ENCODE data around the gene CNOT2. TPM values are rescaled to one million over a fixed set of nuclear protein-coding genes. Genes with fewer than 3 reads are reported as not detected.

Gene CNOT2
- total and polyA plus RNA-seq, 4 donors: 17.5 to 93.4 (median 49.0) TPM

GRCh38 chr12:70194076-70194475 is 49.2 kb upstream of the CNOT2 start:
- H3K9ac ChIP-seq (ENCODE audit: low read depth in 1 of 2, low read length in 2 of 2): no peak overlapping the region
- no peaks in the 10 kb centered on the region for H3K4me1 ChIP-seq (ENCODE audit: control insufficient read depth in 4 of 4, insufficient read depth in 4 of 4, low read length in 3 of 4)
- no peaks in the 10 kb centered on the region for H3K36me3 ChIP-seq (ENCODE audit: control insufficient read depth in 4 of 4, insufficient read depth in 3 of 4, low read depth in 1 of 4, low read length in 3 of 4)
- TF ChIP-seq EGR1 (IDR thresholded peaks at IDR 0.05; ENCODE audit: low read depth in 2 of 2) (no peak), RXRA (IDR thresholded peaks at IDR 0.05) (no peak), FOXA2 (IDR thresholded peaks at IDR 0.05) (no peak), HNF4A (conservative IDR thresholded peaks at IDR 0.05) (no peak), JUND (IDR thresholded peaks at IDR 0.05) (no peak), HNF4G (IDR thresholded peaks at IDR 0.05) (no peak), NR2F2 (IDR thresholded peaks at IDR 0.05) (no peak), YY1 (IDR thresholded peaks at IDR 0.05) (no peak)
- TF ChIP-seq, protein P1, sequence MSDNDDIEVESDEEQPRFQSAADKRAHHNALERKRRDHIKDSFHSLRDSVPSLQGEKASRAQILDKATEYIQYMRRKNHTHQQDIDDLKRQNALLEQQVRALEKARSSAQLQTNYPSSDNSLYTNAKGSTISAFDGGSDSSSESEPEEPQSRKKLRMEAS (IDR thresholded peaks at IDR 0.05): no peak
- H3K27me3 ChIP-seq (ENCODE audit: control insufficient read depth in 4 of 4, insufficient read depth in 4 of 4, low read length in 3 of 4): no peaks in the 10 kb centered on the region
- no peak overlapping the region for H3K27ac ChIP-seq (ENCODE audit: low read depth in 1 of 2, low read length in 2 of 2)
- H3K4me3 ChIP-seq (ENCODE audit: low read depth in 1 of 3, low read length in 3 of 3): no peak overlapping the region
- no peak for DNase-seq (ENCODE audit: low spot score)
- H3K9me3 ChIP-seq (ENCODE audit: control insufficient read depth in 4 of 4, low read length in 3 of 4): no peaks in the 10 kb centered on the region

DNA sequence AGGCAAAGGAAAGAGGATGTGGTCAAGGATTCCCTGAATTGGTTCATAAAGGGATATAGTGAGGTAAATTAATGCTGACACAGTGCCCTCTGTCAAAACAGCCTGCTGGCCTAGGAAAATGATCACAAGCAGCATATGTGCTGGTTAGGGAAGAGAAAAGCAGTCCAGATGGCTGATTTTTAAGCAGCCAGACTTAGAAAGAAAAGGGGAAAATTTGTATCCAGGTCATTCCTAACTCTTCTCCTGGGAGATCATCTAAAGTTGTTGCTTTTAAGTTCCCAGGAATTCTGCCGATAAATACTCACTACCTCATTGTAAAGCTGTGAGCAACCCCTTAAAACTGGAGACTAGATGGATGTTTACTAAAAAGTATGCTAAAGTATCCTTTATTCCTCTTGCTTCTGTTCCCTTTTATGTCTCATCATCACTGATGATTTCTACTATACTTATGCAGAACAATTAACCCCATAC is 46.4 kb upstream of the CNOT2 start:
- H3K4me1 ChIP-seq (ENCODE audit: control insufficient read depth in 4 of 4, insufficient read depth in 4 of 4, low read length in 3 of 4): no peaks in the 10 kb centered on the region
- no peak overlapping the region for H3K9ac ChIP-seq (ENCODE audit: low read depth in 1 of 2, low read length in 2 of 2)
- no peaks in the 10 kb centered on the region for H3K36me3 ChIP-seq (ENCODE audit: control insufficient read depth in 4 of 4, insufficient read depth in 3 of 4, low read depth in 1 of 4, low read length in 3 of 4)
- TF ChIP-seq HNF4G (IDR thresholded peaks at IDR 0.05): no peak
- TF ChIP-seq FOXA2 (IDR thresholded peaks at IDR 0.05): no peak
- TF ChIP-seq, protein P2, sequence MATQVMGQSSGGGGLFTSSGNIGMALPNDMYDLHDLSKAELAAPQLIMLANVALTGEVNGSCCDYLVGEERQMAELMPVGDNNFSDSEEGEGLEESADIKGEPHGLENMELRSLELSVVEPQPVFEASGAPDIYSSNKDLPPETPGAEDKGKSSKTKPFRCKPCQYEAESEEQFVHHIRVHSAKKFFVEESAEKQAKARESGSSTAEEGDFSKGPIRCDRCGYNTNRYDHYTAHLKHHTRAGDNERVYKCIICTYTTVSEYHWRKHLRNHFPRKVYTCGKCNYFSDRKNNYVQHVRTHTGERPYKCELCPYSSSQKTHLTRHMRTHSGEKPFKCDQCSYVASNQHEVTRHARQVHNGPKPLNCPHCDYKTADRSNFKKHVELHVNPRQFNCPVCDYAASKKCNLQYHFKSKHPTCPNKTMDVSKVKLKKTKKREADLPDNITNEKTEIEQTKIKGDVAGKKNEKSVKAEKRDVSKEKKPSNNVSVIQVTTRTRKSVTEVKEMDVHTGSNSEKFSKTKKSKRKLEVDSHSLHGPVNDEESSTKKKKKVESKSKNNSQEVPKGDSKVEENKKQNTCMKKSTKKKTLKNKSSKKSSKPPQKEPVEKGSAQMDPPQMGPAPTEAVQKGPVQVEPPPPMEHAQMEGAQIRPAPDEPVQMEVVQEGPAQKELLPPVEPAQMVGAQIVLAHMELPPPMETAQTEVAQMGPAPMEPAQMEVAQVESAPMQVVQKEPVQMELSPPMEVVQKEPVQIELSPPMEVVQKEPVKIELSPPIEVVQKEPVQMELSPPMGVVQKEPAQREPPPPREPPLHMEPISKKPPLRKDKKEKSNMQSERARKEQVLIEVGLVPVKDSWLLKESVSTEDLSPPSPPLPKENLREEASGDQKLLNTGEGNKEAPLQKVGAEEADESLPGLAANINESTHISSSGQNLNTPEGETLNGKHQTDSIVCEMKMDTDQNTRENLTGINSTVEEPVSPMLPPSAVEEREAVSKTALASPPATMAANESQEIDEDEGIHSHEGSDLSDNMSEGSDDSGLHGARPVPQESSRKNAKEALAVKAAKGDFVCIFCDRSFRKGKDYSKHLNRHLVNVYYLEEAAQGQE (IDR thresholded peaks at IDR 0.05): no peak
- TF ChIP-seq JUND (IDR thresholded peaks at IDR 0.05): no peak
- TF ChIP-seq, protein P1 (IDR thresholded peaks at IDR 0.05): no peak
- TF ChIP-seq, protein P3, sequence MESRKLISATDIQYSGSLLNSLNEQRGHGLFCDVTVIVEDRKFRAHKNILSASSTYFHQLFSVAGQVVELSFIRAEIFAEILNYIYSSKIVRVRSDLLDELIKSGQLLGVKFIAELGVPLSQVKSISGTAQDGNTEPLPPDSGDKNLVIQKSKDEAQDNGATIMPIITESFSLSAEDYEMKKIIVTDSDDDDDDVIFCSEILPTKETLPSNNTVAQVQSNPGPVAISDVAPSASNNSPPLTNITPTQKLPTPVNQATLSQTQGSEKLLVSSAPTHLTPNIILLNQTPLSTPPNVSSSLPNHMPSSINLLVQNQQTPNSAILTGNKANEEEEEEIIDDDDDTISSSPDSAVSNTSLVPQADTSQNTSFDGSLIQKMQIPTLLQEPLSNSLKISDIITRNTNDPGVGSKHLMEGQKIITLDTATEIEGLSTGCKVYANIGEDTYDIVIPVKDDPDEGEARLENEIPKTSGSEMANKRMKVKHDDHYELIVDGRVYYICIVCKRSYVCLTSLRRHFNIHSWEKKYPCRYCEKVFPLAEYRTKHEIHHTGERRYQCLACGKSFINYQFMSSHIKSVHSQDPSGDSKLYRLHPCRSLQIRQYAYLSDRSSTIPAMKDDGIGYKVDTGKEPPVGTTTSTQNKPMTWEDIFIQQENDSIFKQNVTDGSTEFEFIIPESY (IDR thresholded peaks at IDR 0.05): no peak
- TF ChIP-seq YY1 (IDR thresholded peaks at IDR 0.05): no peak
- no peak for TF ChIP-seq RAD21 (IDR thresholded peaks at IDR 0.05)
- TF ChIP-seq SP1 (IDR thresholded peaks at IDR 0.05): no peak
- no peak for TF ChIP-seq RXRA (IDR thresholded peaks at IDR 0.05)
- TF ChIP-seq, protein P4, sequence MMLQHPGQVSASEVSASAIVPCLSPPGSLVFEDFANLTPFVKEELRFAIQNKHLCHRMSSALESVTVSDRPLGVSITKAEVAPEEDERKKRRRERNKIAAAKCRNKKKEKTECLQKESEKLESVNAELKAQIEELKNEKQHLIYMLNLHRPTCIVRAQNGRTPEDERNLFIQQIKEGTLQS (IDR thresholded peaks at IDR 0.05): no peak
- TF ChIP-seq EGR1 (IDR thresholded peaks at IDR 0.05; ENCODE audit: low read depth in 2 of 2): no peak
- TF ChIP-seq TAF1 (conservative IDR thresholded peaks at IDR 0.05): no peak
- TF ChIP-seq HNF4A (conservative IDR thresholded peaks at IDR 0.05): no peak
- DNase-seq (ENCODE audit: low spot score): no peak
- H3K27ac ChIP-seq (ENCODE audit: low read depth in 1 of 2, low read length in 2 of 2): no peak overlapping the region
- H3K27me3 ChIP-seq (ENCODE audit: control insufficient read depth in 4 of 4, insufficient read depth in 4 of 4, low read length in 3 of 4): no peaks in the 10 kb centered on the region
- 88% methylated on average over 1 of the region's 1 CpG for WGBS
- no peak overlapping the region for H3K4me3 ChIP-seq (ENCODE audit: low read depth in 1 of 3, low read length in 3 of 3)
- H3K9me3 ChIP-seq (ENCODE audit: control insufficient read depth in 4 of 4, low read length in 3 of 4): no peaks in the 10 kb centered on the region

Measured in liver (tissue), 9 donors.